Glomerular endothelial cell (primary cell): ENCODE results near the gene FTL. TPM values are rescaled to one million over a fixed set of nuclear protein-coding genes. Genes with fewer than 3 reads are reported as not detected.

Experiments used
- DNase-seq: peaks from one replicate; pipeline ENCODE4 v3.0.0-alpha.2; 2011; ENCODE audit warnings: low read depth, low spot score; ENCODE audit errors: extremely low read depth
- total RNA-seq: library from RNA; depleted of rRNA; stranded (reverse); fragments of >200 nt; gene quantifications from 2 replicates; pipeline ENCODE4 v1.2.3, GENCODE V29; 2015

Gene FTL
- total RNA-seq, 1 donor from 2014 or later = 2,985 TPM

GRCh38 chr19:48964205-48965039 is 687 bp upstream of the FTL start:
- DNase-seq = no peak

DNA sequence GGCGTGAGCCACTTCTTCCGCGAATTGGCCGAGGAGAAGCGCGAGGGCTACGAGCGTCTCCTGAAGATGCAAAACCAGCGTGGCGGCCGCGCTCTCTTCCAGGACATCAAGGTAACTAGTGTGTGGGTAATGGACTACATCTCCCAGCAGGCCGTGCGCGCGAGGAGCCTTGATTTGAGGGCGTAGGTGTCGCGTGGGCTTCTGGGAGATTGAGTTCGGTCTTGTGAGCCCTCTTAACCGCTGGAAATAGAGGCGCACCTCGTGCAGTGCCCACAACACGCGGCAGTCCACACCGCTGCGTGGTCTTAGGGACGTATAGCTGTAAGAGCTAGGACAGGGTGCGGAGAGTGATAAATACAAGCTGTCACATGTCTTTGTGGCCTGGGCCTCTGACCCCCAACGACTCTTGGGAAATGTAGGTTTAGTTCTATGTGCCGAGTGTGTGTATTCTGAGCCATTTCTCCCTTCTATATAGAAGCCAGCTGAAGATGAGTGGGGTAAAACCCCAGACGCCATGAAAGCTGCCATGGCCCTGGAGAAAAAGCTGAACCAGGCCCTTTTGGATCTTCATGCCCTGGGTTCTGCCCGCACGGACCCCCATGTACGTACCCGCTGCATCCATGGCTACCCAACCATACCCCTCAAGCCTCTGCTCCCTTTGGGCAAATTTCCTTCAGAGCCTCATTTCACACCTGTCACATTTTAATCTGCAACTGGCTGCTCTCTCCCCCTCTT is 864 bp downstream of the FTL start:
- no peak for DNase-seq

DNA sequence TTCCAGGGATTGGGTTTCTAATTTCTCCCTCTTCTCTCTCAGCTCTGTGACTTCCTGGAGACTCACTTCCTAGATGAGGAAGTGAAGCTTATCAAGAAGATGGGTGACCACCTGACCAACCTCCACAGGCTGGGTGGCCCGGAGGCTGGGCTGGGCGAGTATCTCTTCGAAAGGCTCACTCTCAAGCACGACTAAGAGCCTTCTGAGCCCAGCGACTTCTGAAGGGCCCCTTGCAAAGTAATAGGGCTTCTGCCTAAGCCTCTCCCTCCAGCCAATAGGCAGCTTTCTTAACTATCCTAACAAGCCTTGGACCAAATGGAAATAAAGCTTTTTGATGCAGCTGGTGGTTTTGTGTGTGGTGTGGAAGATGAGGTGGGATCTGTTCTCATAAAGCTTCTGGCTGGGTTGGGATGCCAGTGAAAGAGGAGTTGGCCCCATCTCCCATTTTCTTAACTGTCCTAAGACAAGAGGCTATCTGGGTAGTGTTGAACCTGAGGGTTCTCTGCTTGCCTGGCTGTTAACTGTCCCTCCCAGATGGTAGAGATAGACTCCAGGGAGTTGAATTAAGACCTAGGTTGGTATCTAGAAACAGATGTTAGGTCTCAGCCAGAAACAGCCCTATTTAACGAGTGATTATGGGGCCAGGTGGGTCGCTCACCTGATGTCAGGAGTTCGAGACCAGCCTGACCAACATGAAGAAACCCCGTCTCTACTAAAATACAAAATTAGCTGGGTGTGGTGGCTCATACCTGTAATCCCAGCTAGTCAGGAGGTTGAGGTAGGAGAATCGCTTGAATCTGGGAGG is 1.6 kb downstream of the FTL start:
- no peak for DNase-seq

GRCh38 chr19:48967346-48968178 is 2.5 kb downstream of the FTL start:
- no peak for DNase-seq

DNA sequence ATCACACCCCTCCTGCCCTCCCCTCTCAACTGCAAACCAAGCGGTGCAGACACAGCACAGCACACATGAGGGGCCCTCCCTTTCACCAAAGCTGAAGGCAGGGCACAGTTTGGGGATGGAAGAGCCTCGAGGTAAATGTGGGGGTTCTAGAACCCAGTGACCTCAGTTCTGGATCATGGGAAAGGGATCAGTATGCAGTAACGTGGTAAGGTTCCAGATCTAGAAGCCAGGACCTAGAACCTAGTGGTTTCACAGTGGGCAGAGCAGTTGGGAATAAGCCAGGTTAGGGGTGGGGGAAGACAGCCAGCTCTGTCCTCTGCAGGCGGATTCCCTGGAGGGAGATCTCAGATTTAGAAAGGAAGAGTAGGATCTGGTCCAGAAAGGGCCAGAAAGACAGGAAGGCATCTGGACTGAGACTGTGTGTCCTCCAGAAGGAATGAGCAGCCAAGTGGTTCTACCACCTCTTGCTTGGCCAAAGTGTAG is 3.1 kb downstream of the FTL start:
- no peak for DNase-seq

GRCh38 chr19:48968813-48969218 is 3.7 kb downstream of the FTL start:
- no peak for DNase-seq

GRCh38 chr19:48969276-48970138 is 4.4 kb downstream of the FTL start:
- no peak for DNase-seq

GRCh38 chr19:48970139-48970766 is 5.1 kb downstream of the FTL start:
- DNase-seq = no peak

GRCh38 chr19:48970923-48971395 is 5.8 kb downstream of the FTL start:
- no peak for DNase-seq

DNA sequence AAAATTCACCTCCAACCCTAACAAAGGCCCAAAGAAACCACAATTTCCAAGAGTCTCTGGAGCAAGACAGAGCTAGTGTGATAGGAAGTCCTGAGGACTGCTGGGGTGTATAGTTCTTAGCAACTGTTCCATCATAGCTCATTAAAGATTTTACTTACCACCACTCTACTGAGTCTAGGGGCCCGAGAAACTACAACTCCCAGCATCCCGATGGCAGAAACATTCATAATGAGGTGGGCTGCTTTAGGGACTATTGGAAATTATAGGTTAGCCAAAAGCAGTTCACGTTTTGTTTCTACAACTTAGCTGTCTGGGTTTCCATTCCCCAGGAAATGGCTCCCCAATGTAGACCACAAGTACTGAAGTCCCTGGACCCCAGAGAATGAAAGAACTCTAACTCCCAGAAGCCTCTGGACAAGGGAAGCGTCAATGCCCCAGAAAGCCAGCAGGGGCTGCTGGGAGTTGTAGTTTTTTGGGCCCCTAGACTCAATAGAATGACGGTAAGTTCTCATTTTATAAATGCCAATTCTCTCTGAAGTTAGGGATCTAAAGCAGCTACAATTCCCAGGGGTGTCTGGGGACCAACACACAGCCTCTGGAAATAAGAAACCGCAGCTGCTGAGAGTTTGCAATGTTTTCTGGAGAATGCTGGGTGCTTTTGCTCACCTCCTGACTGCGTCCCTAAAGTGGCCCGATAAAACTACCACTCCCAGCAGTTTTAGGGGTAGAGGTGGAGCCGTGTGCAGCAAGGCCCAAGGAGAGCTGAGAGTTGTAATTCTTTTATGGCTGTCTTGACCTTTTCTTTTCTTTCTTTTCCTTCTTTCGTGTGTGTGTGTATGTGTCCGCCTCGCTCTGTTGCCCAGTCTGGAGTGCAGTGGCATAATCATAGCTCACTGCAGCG is 11.1 kb downstream of the FTL start:
- no peak for DNase-seq

DNA sequence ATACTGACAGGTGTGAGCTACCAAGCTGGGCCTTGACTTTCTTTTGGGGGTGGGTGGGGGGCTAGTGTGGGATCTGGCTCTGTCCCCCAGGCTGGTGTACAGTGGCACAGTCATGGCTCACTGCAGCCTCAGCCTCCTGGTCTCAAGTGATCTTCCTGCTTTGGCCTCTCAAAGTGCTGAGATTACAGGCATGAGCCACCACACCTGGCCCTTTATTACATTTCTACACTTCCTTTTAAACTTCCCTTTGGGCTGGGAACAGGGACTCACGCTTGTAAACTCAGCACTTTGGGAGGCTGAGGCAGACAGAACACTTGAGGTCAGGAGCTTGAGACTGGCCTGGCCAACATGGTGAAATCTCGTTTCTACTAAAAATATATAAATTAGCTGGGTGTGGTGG is 12.0 kb downstream of the FTL start:
- DNase-seq = no peak

DNA sequence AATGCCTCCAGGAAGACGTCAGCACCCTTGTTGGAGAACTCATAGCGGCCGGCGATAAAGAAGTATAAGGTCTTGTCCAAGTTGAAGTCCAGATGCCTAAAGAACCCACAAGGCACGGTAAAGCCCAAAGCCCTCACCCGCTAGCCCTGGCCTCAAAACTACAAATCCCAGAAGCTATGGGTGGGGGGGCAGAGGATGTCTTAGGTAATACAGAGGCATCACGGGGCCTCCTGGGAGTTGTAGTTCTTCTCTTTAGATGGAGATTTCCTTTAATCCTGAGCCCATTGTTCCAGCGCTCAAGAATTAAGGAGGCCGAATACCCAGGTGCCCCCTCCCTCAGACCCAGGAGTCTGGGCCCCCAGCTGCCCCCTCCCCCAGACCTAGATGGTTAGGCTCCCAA is 17.2 kb downstream of the FTL start:
- no peak for DNase-seq

DNA sequence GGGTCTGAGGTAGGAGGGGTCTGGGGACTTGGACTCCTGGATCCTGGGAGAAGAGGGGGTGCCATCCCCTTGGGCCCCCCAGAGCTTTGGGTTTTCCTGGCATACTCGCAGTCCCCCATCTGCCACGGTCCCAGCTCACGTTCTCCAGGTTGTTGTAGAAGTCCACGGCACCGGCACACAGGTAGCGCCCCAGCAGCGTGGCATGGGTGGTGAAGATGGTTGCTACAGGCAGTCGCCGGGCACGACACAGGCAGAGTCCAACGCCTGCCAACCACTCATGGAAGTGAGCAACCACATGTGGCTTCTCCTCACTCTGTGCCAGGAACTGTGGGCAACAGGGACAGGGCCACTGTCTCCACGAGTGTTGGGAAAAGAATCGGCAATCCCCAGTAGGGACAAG is 20.6 kb downstream of the FTL start:
- no peak for DNase-seq

GRCh38 chr19:48986211-48986610 is 21.1 kb downstream of the FTL start:
- no peak for DNase-seq

GRCh38 chr19:48987323-48987722 is 22.2 kb downstream of the FTL start:
- DNase-seq = no peak

GRCh38 chr19:48988286-48988685 is 23.2 kb downstream of the FTL start:
- no peak for DNase-seq

DNA sequence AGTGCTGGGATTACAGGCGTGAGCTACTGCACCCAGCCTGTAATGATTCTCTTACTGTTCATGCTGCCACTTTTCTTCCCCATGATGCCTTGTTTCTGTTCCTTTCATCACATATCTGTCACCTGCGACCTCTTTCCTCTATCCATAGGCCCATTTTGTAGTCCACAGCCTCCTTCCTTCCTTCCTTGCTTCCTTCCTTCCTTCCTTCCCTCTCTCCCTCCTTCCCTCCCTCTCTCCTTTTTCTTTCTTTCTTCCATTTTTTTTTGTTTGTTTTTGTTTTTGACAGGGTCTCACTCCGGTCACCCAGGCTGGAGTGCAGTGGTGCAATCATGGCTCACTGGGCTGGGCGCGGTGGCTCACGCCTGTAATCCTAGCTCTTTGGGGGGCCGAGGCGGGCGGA is 23.8 kb downstream of the FTL start:
- DNase-seq = no peak
